GM18505 (cell line): ENCODE results near the gene TBC1D9.
A peak's percentile ranks its signal among the peaks of the same experiment; 100 is the strongest.
"Not testable (repeated sequence)": the region's sequence is repeated elsewhere in the genome, so short reads cannot be mapped to it uniquely, and the experiment has no call there.

ENCODE experiments used
- ATAC-seq: cut with Tn5 transposase; IDR thresholded peaks from one replicate; pipeline ENCODE4 v1.9.1; 2021; ENCODE audit not compliant: unreplicated experiment
- POLR2A ChIP-seq: IDR thresholded peaks from 4 replicates; pipeline ENCODE4 v1.6.1; 2011; ENCODE audit warnings: borderline replicate concordance; ENCODE audit not compliant: insufficient read depth, insufficient read length; ENCODE audit errors: extremely low read depth

TBC1D9 gene

GRCh38 chr4:140756319-140757231, at the start of gene TBC1D9:
TBC1D9 (minus strand) TSS chr4:140756385; CDS start chr4:140756045, 340 bp downstream.
- TF ChIP-seq POLR2A, result no peak
- ATAC-seq, result peak; percentile 33

GRCh38 chr4:140805293-140805692, 49.1 kb upstream of the TBC1D9 start:
- no peak for TF ChIP-seq POLR2A
- no peak for ATAC-seq

GRCh38 chr4:140802591-140802990, 46.4 kb upstream of the TBC1D9 start:
- ATAC-seq, result no peak
- no peak for TF ChIP-seq POLR2A

GRCh38 chr4:140800666-140801065, 44.5 kb upstream of the TBC1D9 start:
- ATAC-seq, result peak; percentile 60
- no peak for TF ChIP-seq POLR2A

- TF ChIP-seq POLR2A, result no peak
- ATAC-seq, result no peak
These were observed 43.6 kb upstream of the TBC1D9 start for GRCh38 chr4:140799686-140800225.

- TF ChIP-seq POLR2A, result no peak
- ATAC-seq, result no peak
These were observed 37.1 kb upstream of the TBC1D9 start for GRCh38 chr4:140793291-140793690.

- peak; percentile 87 for ATAC-seq
These were observed 34.6 kb upstream of the TBC1D9 start for GRCh38 chr4:140790765-140791164.

GRCh38 chr4:140790171-140790570, 34.0 kb upstream of the TBC1D9 start:
- no peak for TF ChIP-seq POLR2A
- ATAC-seq, result peak; percentile 4

More at GRCh38 chr4:140790765-140791164, 34.6 kb upstream of the TBC1D9 start:
- no peak for TF ChIP-seq POLR2A

- peak; percentile 39 for ATAC-seq
- no peak for TF ChIP-seq POLR2A
These were observed 33.6 kb upstream of the TBC1D9 start for GRCh38 chr4:140789759-140790158.

GRCh38 chr4:140782787-140783186, 26.6 kb upstream of the TBC1D9 start:
- not testable (repeated sequence) for ATAC-seq

GRCh38 chr4:140781596-140781995, 25.4 kb upstream of the TBC1D9 start:
- TF ChIP-seq POLR2A, result no peak
- ATAC-seq, result no peak

- ATAC-seq, result no peak
- TF ChIP-seq POLR2A, result no peak
These were observed 21.7 kb upstream of the TBC1D9 start for GRCh38 chr4:140777894-140778293.

- no peak for ATAC-seq
- no peak for TF ChIP-seq POLR2A
These were observed 21.2 kb upstream of the TBC1D9 start for GRCh38 chr4:140777386-140777785.

GRCh38 chr4:140776556-140776955, 20.4 kb upstream of the TBC1D9 start:
- no peak for TF ChIP-seq POLR2A
- no peak for ATAC-seq
